Measurements from ENCODE around the gene KLF11.
"Not testable (repeated sequence)": the region's sequence is repeated elsewhere in the genome, so short reads cannot be mapped to it uniquely, and the experiment has no call there.

KLF11 gene

DNA sequence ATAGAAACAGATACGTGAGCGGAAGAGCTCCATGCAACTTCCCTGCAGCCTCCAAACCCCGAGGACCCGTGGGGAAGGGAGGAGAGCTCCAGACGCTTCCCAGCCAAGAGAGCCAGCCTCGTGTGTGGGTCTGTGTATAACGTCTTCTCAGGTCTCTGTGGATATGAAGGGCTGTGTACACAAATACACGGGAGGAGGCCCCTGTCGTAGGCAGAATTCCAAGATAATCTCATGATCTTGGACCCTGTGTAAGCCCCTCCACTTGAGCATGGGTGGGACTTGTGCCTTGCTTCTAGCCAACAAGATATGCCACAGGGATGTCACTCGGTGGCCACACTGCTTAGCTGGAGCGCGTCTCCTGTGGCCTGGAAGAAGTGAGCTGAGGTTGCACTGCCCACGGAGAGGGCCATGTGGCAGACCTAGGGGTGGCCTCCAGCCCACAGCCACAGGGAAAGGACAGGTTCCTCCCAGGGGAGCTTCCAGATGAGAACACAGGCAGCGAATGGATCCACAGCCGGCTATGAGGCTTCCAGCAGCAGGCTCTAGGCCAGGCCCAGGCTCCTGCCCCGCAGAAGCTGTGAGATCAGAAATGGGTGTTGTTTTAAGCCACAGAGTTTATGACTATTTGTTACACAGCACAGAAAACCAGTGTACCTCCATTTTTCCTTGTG is 15.6 kb upstream of the KLF11 start:
- DNase-seq, result no peak

GRCh38 chr2:10028407-10028987 is 14.9 kb upstream of the KLF11 start:
- no peak for DNase-seq

DNA sequence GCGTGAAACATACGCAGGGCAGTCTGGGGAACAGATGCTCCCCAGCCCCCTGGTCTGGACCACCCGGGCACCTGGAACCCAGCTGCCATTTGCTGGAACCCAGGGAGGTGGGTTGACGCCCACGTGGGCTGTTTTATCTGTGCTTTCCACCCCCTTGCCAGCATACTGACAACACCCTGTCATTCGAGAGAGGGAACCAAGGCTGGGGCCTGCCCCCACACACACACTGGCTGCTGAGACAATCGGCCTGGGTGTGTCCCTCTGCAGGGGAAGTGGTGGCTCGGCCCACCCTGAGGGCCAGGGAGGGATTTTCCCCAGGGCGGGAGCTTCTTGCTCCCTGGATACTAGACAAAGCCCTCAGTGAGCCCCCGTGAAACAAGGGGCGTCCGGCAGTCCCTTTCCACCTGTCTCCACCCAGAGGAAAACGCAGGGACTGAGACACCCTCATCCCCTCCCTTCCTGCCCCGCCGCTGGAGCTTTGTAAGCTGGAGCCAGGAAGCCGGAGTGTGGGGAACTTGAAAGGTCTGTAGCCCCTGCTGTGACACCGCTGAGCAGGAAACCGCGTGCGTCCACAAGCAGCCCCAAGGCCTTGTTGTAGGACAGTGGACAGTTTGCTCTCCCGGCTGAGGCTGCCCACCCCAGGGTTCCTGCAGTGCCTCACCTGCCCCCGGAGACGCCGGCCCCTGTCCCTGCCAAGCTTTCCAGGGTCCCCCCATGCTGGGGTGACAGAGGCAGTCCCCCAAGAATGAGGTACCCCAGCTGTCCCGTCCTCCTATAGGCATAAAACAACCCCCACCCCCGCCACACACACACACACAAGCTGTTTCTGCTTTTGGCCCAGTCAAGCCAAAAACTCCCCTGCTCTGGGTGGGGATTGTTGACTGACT is 14.1 kb upstream of the KLF11 start:
- DNase-seq, result peak; percentile 77

GRCh38 chr2:10029875-10030223 is 13.5 kb upstream of the KLF11 start:
- DNase-seq, result no peak

- DNase-seq, result no peak
Measured at GRCh38 chr2:10030311-10030736, 13.0 kb upstream of the KLF11 start.

- DNase-seq, result not testable (repeated sequence)
Measured at GRCh38 chr2:10030798-10031197, 12.6 kb upstream of the KLF11 start.

- DNase-seq, result no peak
Measured at GRCh38 chr2:10031886-10032745, 11.2 kb upstream of the KLF11 start.

GRCh38 chr2:10032746-10033105 is 10.6 kb upstream of the KLF11 start:
- DNase-seq, result no peak

DNA sequence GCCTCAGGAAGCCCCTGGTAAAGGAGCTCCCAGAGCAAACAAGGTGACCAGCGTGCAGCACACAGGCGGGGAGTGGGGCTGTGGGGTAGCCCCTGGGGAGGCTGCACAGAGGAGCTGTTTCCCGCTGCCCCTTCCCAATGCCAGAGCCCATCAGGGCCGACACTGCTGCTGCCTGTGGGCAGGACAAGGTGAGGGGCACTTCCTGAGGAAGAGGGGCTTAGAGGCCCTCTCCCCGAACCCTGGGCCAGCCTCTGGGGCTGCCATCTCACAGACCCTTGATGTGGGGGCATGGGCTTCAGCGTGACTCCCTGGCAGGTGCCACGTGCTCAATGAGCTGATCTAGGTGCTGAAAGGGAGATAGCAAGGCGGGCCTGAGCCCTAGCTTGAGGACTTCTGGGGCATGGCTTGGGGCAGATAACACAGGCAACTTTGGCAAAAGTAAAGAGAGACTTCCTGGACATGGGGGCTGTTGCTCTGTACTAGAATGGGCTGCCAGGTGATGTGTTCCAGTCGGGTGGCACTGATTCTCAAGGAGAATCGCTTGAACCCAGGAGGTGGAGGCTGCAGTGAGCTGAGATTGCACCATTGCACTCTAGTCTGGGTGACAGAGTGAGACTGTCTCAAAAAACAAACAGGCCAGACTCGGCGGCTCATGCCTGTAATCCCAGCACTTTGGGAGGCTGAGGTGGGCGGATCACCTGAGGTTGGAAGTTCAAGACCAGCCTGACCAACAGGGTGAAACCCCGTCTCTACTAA is 9.9 kb upstream of the KLF11 start:
- no peak for DNase-seq

DNA sequence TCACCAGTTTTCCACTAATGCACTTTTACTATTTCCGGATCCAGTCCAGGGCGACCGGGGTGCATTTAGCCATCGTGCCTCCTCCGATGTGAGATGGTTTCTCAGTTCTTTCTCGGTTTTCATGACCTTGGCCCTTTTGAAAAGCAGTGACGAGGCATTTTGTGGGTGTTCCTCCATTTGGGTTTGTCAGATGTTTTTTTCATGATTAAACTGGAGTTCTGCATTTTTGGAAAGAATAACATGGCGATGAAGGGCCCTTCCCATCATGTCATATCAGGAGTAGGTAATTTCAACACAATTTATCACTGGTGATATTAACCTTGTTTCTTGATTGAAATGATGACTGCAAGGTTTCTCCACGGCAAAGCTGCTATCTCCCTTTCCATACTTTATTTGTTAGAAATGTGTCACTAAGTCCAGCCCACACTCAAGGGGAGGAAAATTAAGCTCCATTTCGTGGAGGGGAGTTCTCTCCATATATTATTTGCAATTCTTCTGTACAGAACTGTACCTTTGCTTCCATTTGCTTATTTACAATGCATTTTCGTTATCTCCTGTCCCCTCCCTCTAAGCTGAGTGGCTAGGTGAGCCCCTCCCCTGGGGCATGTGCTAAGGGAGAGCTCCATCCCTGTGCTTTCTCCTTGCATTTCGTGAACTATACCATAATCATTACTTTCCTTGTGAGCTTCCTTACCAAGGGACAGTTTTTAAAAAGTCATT is 8.9 kb upstream of the KLF11 start:
- DNase-seq, result no peak

DNA sequence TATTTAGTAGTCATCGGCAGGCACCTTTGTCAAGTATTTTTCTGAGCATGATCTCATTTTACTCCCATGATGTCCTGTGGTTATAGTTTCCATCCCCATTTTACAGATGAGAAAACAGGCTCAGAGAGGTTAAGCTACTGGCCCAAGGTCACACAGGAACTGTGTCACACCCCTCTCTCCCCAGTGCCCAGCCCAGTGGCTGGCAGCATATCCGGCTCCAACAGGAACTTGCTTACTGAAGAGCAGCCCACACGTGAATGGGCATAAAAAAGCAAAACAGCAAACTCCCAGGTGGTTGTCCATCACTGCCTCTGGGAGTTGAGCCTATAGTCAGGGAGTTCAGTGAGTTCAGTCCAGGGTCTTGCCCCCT is 8.3 kb upstream of the KLF11 start:
- no peak for DNase-seq

DNA sequence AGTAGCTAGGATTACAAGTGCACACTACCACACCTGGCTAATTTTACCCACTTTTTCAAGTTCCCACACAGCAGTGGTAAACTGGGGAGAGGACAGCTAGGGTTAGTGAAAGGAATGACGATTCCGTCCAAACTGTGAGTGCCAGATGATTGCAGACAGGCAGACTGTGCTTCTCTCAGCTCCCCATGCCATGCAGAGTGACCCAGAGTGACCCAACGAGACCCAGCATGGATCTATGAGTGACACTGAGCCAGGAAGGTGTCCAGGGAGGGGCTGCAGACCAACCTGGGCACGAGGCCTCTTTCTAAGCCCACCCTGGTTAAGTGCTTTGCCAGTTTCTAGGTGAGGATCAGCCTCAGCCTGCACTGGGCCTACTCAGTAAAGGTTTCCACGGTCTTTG is 7.7 kb upstream of the KLF11 start:
- DNase-seq, result no peak

DNA sequence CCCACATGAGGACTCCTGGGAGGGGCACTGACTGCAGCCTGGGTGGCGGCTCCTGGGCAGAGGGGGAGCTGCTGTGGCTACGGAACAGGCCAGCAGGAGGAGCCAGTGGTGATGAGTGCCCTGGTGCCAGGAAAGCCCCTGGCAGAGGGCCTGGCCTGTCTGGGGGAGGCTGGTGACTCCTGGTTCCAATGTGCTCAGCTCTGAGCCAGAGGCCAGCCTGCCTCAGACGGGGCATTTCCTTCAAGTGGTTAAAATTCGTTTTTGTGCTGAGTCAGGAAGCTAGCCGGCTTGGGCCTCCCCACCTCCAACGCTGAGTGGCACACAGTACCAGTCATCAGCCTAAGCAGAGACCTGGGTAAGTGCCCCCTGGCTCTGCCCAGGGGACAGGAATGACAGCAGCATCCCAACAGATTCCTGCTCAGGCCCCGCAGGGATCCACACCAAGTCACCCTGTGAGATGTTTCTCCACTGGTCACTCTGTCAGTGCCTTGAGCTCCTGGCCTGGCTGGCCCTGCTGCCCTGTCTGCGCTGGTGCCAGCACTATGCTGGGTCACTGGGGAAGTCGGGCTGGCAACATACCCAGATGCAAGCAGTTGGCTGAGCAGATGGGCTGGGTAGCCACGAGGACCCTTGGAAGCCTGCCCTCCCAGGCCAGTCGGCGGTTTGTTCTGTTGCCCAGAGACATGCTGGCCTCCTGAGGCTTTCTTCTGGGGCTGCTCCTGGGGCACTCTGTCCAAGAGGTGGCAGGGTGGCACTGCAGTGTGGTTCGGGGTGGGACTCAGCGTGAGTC is 7.1 kb upstream of the KLF11 start:
- DNase-seq, result no peak

- no peak for DNase-seq
Measured at GRCh38 chr2:10038123-10038522, 5.2 kb upstream of the KLF11 start.

DNA sequence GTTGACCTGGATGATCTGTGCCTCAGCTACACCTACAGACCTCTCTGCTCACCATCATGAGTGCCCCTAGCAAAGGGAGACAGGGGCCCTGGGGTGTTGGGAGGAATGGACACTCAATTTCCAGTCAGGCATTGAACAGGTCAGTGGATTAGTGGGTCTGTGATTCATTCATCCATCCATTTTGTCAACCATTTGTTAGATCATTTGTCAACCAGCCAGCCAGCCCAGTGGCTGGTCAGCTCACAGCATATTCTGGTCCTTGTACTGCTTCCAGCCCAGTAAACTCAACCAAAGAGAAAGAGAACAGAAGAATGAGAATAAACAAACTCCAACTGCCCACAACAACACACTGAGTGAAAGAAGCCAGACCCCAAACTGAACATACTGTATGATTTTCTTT is 4.6 kb upstream of the KLF11 start:
- DNase-seq, result no peak

GRCh38 chr2:10039658-10040410 is 3.5 kb upstream of the KLF11 start:
- DNase-seq, result no peak

GRCh38 chr2:10041711-10042110 is 1.6 kb upstream of the KLF11 start:
- no peak for DNase-seq

- DNase-seq, result peak; percentile 91
Measured at GRCh38 chr2:10042301-10043161, 819 bp upstream of the KLF11 start.
